ENCODE data around the gene RPS19BP1.

GRCh38 chr22:39547587-39547947, 15.0 kb upstream of the RPS19BP1 start:
- TF ChIP-seq CTCF (IDR thresholded peaks at IDR 0.05; ENCODE audit: borderline replicate concordance, extremely low read depth, low read length, poor library complexity, severe bottlenecking) (no peak), EZH2 (IDR thresholded peaks at IDR 0.05; ENCODE audit: borderline replicate concordance, low read depth, low read length, severe bottlenecking) (no peak)

Data from DND-41 (cell line).